Glutamatergic neuron (in vitro differentiated cells): ENCODE data around the gene AHI1. TPM values are rescaled to one million over a fixed set of nuclear protein-coding genes. Genes with fewer than 3 reads are reported as not detected.

Experiments
- DNase-seq: peaks from one replicate; pipeline ENCODE4 v3.0.0; 2022
- H3K27ac Mint-ChIP-seq: one replicate; pipeline ENCODE4 v1.8.0; 2020; ENCODE audit warnings: mild to moderate bottlenecking, mixed read lengths, inconsistent platforms; ENCODE audit not compliant: unreplicated experiment
- H3K27me3 Mint-ChIP-seq: one replicate; pipeline ENCODE4 v1.8.0; 2020; ENCODE audit warnings: mild to moderate bottlenecking, moderate library complexity, mixed read lengths, inconsistent platforms; ENCODE audit not compliant: unreplicated experiment
- H3K36me3 Mint-ChIP-seq: one replicate; pipeline ENCODE4 v1.8.0; 2020; ENCODE audit warnings: mild to moderate bottlenecking, mixed read lengths, inconsistent platforms; ENCODE audit not compliant: unreplicated experiment
- H3K4me1 Mint-ChIP-seq: one replicate; pipeline ENCODE4 v1.8.0; 2020; ENCODE audit warnings: mild to moderate bottlenecking, low read depth, mixed read lengths, inconsistent platforms; ENCODE audit not compliant: unreplicated experiment
- H3K4me3 Mint-ChIP-seq: one replicate; pipeline ENCODE4 v1.8.0; 2020; ENCODE audit warnings: mild to moderate bottlenecking, mixed read lengths, inconsistent platforms; ENCODE audit not compliant: unreplicated experiment
- H3K9me3 Mint-ChIP-seq: one replicate; pipeline ENCODE4 v1.8.0; 2020; ENCODE audit warnings: mild to moderate bottlenecking, moderate library complexity, mixed read lengths, inconsistent platforms; ENCODE audit not compliant: unreplicated experiment
- total RNA-seq: library from RNA; stranded (reverse); fragmentation: NEBNext Ultra II Directional; extraction: Animal tissue kit (Norgen Biotek cat#: 25700); gene quantifications from one replicate; pipeline ENCODE4 v1.2.1, GENCODE V29; 2021; ENCODE audit not compliant: unreplicated experiment
- TF ChIP-seq, protein P1 (sequence below): fragments of 200-600 bp; sonication (generic); IDR thresholded peaks from one replicate; pipeline ENCODE4 v1.5.0; 2021; ENCODE audit not compliant: partially characterized antibody, unreplicated experiment

Gene AHI1
- total RNA-seq, 1 donor from 2014 or later: 11.1 TPM

DNA sequence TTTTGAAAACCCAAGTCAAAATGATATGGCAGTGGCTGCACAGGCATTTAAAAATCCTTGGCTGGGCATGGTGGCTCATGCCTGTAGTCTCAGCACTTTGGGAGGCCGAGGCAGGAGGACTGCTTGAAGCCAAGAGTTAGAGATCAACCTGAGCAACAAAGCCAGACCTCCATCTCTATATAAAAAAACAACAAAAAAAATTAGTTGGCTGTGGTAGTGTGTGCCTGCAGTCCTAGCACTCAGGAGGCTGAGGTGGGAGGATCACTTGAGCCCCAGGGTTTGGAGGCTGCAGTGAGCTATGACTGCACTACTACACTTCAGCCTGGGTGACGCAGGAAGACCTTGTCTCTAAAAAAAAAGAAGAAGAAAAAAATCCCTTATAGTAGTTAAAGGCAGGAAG lies 173.6 kb downstream of the AHI1 start:
- Mint-ChIP-seq H3K9me3 (peaks cover 2% of the 10 kb centered on the region), H3K36me3 (no peaks in the 10 kb centered on the region), H3K27ac (no peak overlapping the region), H3K4me1 (no peaks in the 10 kb centered on the region), H3K27me3 (no peaks in the 10 kb centered on the region), H3K4me3 (no peak overlapping the region)
- TF ChIP-seq, protein P1, sequence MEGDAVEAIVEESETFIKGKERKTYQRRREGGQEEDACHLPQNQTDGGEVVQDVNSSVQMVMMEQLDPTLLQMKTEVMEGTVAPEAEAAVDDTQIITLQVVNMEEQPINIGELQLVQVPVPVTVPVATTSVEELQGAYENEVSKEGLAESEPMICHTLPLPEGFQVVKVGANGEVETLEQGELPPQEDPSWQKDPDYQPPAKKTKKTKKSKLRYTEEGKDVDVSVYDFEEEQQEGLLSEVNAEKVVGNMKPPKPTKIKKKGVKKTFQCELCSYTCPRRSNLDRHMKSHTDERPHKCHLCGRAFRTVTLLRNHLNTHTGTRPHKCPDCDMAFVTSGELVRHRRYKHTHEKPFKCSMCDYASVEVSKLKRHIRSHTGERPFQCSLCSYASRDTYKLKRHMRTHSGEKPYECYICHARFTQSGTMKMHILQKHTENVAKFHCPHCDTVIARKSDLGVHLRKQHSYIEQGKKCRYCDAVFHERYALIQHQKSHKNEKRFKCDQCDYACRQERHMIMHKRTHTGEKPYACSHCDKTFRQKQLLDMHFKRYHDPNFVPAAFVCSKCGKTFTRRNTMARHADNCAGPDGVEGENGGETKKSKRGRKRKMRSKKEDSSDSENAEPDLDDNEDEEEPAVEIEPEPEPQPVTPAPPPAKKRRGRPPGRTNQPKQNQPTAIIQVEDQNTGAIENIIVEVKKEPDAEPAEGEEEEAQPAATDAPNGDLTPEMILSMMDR: no peak
- no peak for DNase-seq

DNA sequence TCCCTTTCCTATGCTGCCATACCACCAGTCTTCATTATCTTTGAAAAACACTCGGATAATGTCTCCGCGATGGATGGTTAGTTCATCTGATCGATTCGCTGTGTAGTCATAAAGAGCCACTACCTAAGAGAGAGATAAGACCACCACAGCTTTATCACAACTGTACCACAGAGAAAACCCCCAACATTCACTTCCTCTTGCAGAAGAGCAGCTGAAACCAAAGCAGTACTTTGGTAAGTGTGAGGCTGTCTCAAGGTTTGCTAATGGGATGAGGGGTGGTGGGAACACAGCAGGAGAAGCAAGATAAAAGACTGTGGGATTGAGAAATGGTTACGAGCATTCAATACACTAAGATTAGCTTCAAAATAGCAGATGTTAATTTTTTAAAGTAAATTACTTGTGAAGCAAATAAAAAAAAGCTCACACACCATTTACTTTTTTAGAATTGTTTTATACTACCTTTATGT lies 174.3 kb downstream of the AHI1 start:
- no peak for DNase-seq
- no peak overlapping the region for H3K4me3 Mint-ChIP-seq
- peaks cover 2% of the 10 kb centered on the region for H3K9me3 Mint-ChIP-seq
- H3K36me3 Mint-ChIP-seq: no peaks in the 10 kb centered on the region
- H3K27ac Mint-ChIP-seq: no peak overlapping the region
- no peaks in the 10 kb centered on the region for H3K27me3 Mint-ChIP-seq
- H3K4me1 Mint-ChIP-seq: no peaks in the 10 kb centered on the region
- TF ChIP-seq, protein P1: no peak

DNA sequence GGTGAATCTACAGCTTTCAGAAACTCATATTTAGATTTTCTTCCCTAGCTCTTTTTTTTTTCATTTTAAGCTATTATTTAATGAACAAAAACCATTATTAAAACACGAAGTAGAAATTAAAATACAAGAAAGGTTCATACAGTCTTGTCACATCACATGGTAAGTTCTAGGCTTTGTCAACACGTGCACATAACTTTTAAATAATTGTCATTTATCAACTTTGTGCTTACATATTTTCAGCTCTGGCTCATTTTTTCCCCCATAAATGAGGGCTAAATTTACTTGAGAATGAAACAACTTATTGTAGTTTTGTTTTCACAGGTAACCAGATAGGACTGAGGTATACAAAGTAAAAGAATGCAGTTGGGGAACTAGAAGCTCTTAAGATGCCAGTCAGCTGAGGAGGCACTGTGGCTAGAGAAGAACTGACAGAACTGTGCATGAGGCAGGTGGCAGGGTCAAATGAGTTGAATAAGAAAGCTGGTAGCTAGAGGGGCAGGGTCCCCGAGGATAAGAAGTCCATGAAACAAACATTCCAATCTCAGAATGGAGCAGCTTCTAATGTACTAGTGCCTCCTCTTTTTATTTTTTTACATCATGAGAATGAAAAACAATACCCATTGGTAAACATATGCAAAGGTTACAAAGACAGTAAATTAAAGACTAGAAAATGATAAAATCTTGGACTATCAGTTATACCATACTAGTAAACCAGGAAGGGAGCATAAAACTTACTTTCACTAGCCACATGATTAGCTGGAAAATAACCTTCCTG lies 174.9 kb downstream of the AHI1 start:
- Mint-ChIP-seq H3K9me3 (peaks cover 2% of the 10 kb centered on the region), H3K4me3 (no peak overlapping the region), H3K36me3 (no peaks in the 10 kb centered on the region)

GRCh38 chr6:135320721-135321621 lies 176.6 kb downstream of the AHI1 start:
- Mint-ChIP-seq H3K27me3 (no peaks in the 10 kb centered on the region), H3K36me3 (no peaks in the 10 kb centered on the region), H3K9me3 (peaks cover 2% of the 10 kb centered on the region), H3K27ac (no peak overlapping the region), H3K4me1 (no peaks in the 10 kb centered on the region), H3K4me3 (no peak overlapping the region)
- no peak for DNase-seq
- TF ChIP-seq, protein P1: no peak

More for the DNA sequence above, 174.9 kb downstream of the AHI1 start:
- no peak overlapping the region for H3K27ac Mint-ChIP-seq
- H3K27me3 Mint-ChIP-seq: no peaks in the 10 kb centered on the region
- no peak for DNase-seq
- no peaks in the 10 kb centered on the region for H3K4me1 Mint-ChIP-seq
- TF ChIP-seq, protein P1: no peak
